Karpas-422 (cell line): ENCODE data around the gene TMEM258. TPM values are rescaled to one million over a fixed set of nuclear protein-coding genes. Genes with fewer than 3 reads are reported as not detected.

ENCODE experiments used
- DNase-seq: peaks from one replicate; pipeline ENCODE4 v3.0.0-alpha.2; 2015
- H2AFZ ChIP-seq: fragments of 200-600 bp; sonication (generic); 2 replicates; pipeline ENCODE4 v1.6.1; 2014; ENCODE audit warnings: antibody characterized with exemption, low read length, mixed read lengths
- H3K27ac ChIP-seq: fragments of 200-600 bp; sonication (generic); 2 replicates; pipeline ENCODE4 v1.5.1; 2014; ENCODE audit warnings: mild to moderate bottlenecking, low read length, moderate library complexity
- H3K27me3 ChIP-seq: fragments of 200-600 bp; sonication (generic); 2 replicates; pipeline ENCODE4 v1.6.1; 2014; ENCODE audit warnings: low read length, mixed read lengths
- H3K36me3 ChIP-seq: fragments of 200-600 bp; sonication (generic); 2 replicates; pipeline ENCODE4 v1.6.1; 2014; ENCODE audit warnings: low read length, mixed read lengths; ENCODE audit not compliant: insufficient read depth
- H3K4me1 ChIP-seq: fragments of 200-600 bp; sonication (generic); 2 replicates; pipeline ENCODE4 v1.6.1; 2014; ENCODE audit warnings: mild to moderate bottlenecking, low read length, mixed read lengths
- H3K4me2 ChIP-seq: fragments of 200-600 bp; sonication (generic); 2 replicates; pipeline ENCODE4 v1.6.1; 2014; ENCODE audit warnings: low read length, low read depth, mild to moderate bottlenecking; ENCODE audit not compliant: poor library complexity, severe bottlenecking
- H3K4me3 ChIP-seq: fragments of 200-600 bp; sonication (generic); 2 replicates; pipeline ENCODE4 v1.5.1; 2014; ENCODE audit warnings: mild to moderate bottlenecking, antibody characterized with exemption, low read length, mixed read lengths
- H3K79me2 ChIP-seq: fragments of 200-600 bp; sonication (generic); 2 replicates; pipeline ENCODE4 v1.6.1; 2014; ENCODE audit warnings: mild to moderate bottlenecking, low read length, mixed read lengths
- H3K9ac ChIP-seq: fragments of 200-600 bp; sonication (generic); 2 replicates; pipeline ENCODE4 v1.6.0; 2014; ENCODE audit warnings: low read length
- H3K9me2 ChIP-seq: fragments of 200-600 bp; sonication (generic), shearing (Covaris generic); replicated peaks from 2 replicates; pipeline ENCODE4 v1.6.0; 2014; ENCODE audit warnings: mild to moderate bottlenecking, low read length, moderate library complexity; ENCODE audit not compliant: insufficient read depth
- H3K9me3 ChIP-seq: fragments of 300-700, 200-600 bp; sonication (generic); 2 replicates; pipeline ENCODE4 v1.6.1; 2014; ENCODE audit warnings: low read length, mixed read lengths
- H4K20me1 ChIP-seq: fragments of 200-600 bp; sonication (generic); 2 replicates; pipeline ENCODE4 v1.6.1; 2014; ENCODE audit warnings: mild to moderate bottlenecking, antibody characterized with exemption, low read length, low read depth; ENCODE audit not compliant: insufficient read depth
- total RNA-seq: library from RNA; depleted of rRNA; stranded (reverse); fragments of >200 nt; shearing (Covaris generic); gene quantifications from 2 replicates; pipeline ENCODE4 v1.2.3, GENCODE V29; 2014; ENCODE audit warnings: low replicate concordance

Gene TMEM258
- total RNA-seq, 1 experiment from 2014 or later, result 303 TPM

- peak within 1 kb of the TSS; percentile 92 for H3K9ac ChIP-seq
- H4K20me1 ChIP-seq, result no peaks in the 10 kb centered on the region
- peaks cover 27% of the 10 kb centered on the region for H3K4me1 ChIP-seq
- no peaks in the 10 kb centered on the region for H3K9me2 ChIP-seq
- H3K4me2 ChIP-seq, result peak within 1 kb of the TSS; percentile 83
- H3K36me3 ChIP-seq, result peaks cover 10% of the 10 kb centered on the region
- H3K4me3 ChIP-seq, result peak within 1 kb of the TSS; percentile 79
- no peaks in the 10 kb centered on the region for H3K9me3 ChIP-seq
- H2AFZ ChIP-seq, result no peak within 1 kb of the TSS
- H3K79me2 ChIP-seq, result peaks cover 11% of the 10 kb centered on the region; the same call in 1 of the 2 replicates
- H3K27me3 ChIP-seq, result no peaks in the 10 kb centered on the region
- H3K27ac ChIP-seq, result peak within 1 kb of the TSS; percentile 78
- peak; percentile 94 for DNase-seq
These were observed 24.5 kb upstream of the TMEM258 start, which contains the start of gene FADS1 for GRCh38 chr11:61816736-61817455. TSS of gene FADS1 (minus strand) at chr11:61817003. CDS start at chr11:61816929, 74 bp downstream.

- Histone ChIP-seq H3K4me2 (peak overlapping the region; percentile 83), H3K36me3 (peaks cover 10% of the 10 kb centered on the region), H3K27ac (peak overlapping the region; percentile 78), H3K4me3 (peak overlapping the region; percentile 79), H3K79me2 (peaks cover 11% of the 10 kb centered on the region; the same call in 1 of the 2 replicates), H3K27me3 (no peaks in the 10 kb centered on the region), H3K9me2 (no peaks in the 10 kb centered on the region), H3K9me3 (no peaks in the 10 kb centered on the region), H4K20me1 (no peaks in the 10 kb centered on the region), H2AFZ (no peak overlapping the region), H3K9ac (peak overlapping the region; percentile 92), H3K4me1 (peaks cover 27% of the 10 kb centered on the region)
- peak; percentile 77 for DNase-seq
These were observed 23.7 kb upstream of the TMEM258 start for GRCh38 chr11:61815790-61816735.

GRCh38 chr11:61814958-61815789, 22.8 kb upstream of the TMEM258 start:
- Histone ChIP-seq H3K9ac (peak overlapping the region; percentile 92), H3K4me1 (peaks cover 27% of the 10 kb centered on the region), H3K9me2 (no peaks in the 10 kb centered on the region), H3K4me2 (peak overlapping the region; percentile 83), H2AFZ (no peak overlapping the region), H3K4me3 (peak overlapping the region; percentile 79), H3K36me3 (peaks cover 10% of the 10 kb centered on the region), H3K79me2 (peaks cover 11% of the 10 kb centered on the region; the same call in 1 of the 2 replicates), H3K27ac (peak overlapping the region; percentile 78), H3K27me3 (no peaks in the 10 kb centered on the region), H3K9me3 (no peaks in the 10 kb centered on the region), H4K20me1 (no peaks in the 10 kb centered on the region)
- peak; percentile 83 for DNase-seq

- peak overlapping the region; percentile 79; the same call in 1 of the 2 replicates for H3K4me3 ChIP-seq
These were observed 22.0 kb upstream of the TMEM258 start for GRCh38 chr11:61814247-61814957.

GRCh38 chr11:61812736-61813411, 20.5 kb upstream of the TMEM258 start:
- H3K4me3 ChIP-seq, result no peak overlapping the region
- DNase-seq, result no peak
- no peak overlapping the region for H2AFZ ChIP-seq
- no peak overlapping the region for H3K27ac ChIP-seq
- peaks cover 23% of the 10 kb centered on the region for H3K4me1 ChIP-seq
- no peak overlapping the region for H3K9ac ChIP-seq
- no peaks in the 10 kb centered on the region for H3K9me3 ChIP-seq
- H3K36me3 ChIP-seq, result peaks cover 18% of the 10 kb centered on the region
- H3K4me2 ChIP-seq, result no peak overlapping the region
- no peaks in the 10 kb centered on the region for H4K20me1 ChIP-seq
- no peaks in the 10 kb centered on the region for H3K9me2 ChIP-seq
- H3K79me2 ChIP-seq, result peaks cover 11% of the 10 kb centered on the region; the same call in 1 of the 2 replicates
- H3K27me3 ChIP-seq, result no peaks in the 10 kb centered on the region

More at GRCh38 chr11:61814247-61814957, 22.0 kb upstream of the TMEM258 start:
- Histone ChIP-seq H3K36me3 (peaks cover 17% of the 10 kb centered on the region), H3K9ac (peak overlapping the region; percentile 92), H3K4me2 (peak overlapping the region; percentile 83), H3K4me1 (peaks cover 23% of the 10 kb centered on the region), H3K27ac (peak overlapping the region; percentile 78), H3K79me2 (peaks cover 11% of the 10 kb centered on the region; the same call in 1 of the 2 replicates), H2AFZ (no peak overlapping the region), H3K9me2 (no peaks in the 10 kb centered on the region), H3K9me3 (no peaks in the 10 kb centered on the region), H3K27me3 (no peaks in the 10 kb centered on the region), H4K20me1 (no peaks in the 10 kb centered on the region)
- no peak for DNase-seq

GRCh38 chr11:61811831-61812230, 19.4 kb upstream of the TMEM258 start:
- H3K9me3 ChIP-seq, result no peaks in the 10 kb centered on the region
- no peak overlapping the region for H3K27ac ChIP-seq
- H3K36me3 ChIP-seq, result peaks cover 18% of the 10 kb centered on the region
- no peak overlapping the region for H3K4me3 ChIP-seq
- H3K9ac ChIP-seq, result no peak overlapping the region
- H3K27me3 ChIP-seq, result no peaks in the 10 kb centered on the region
- H2AFZ ChIP-seq, result no peak overlapping the region
- H3K79me2 ChIP-seq, result peaks cover 11% of the 10 kb centered on the region; the same call in 1 of the 2 replicates
- H3K4me1 ChIP-seq, result peaks cover 15% of the 10 kb centered on the region
- no peak for DNase-seq
- no peaks in the 10 kb centered on the region for H4K20me1 ChIP-seq
- no peaks in the 10 kb centered on the region for H3K9me2 ChIP-seq
- H3K4me2 ChIP-seq, result no peak overlapping the region

- H3K27ac ChIP-seq, result no peak overlapping the region
- peaks cover 9% of the 10 kb centered on the region; the same call in 1 of the 2 replicates for H3K79me2 ChIP-seq
- H3K9me2 ChIP-seq, result no peaks in the 10 kb centered on the region
- H4K20me1 ChIP-seq, result no peaks in the 10 kb centered on the region
- no peaks in the 10 kb centered on the region for H3K27me3 ChIP-seq
- H3K4me1 ChIP-seq, result peaks cover 5% of the 10 kb centered on the region; the same call in 1 of the 2 replicates
- H3K9ac ChIP-seq, result no peak overlapping the region
- no peaks in the 10 kb centered on the region for H3K9me3 ChIP-seq
- no peak overlapping the region for H3K4me2 ChIP-seq
- no peak overlapping the region for H2AFZ ChIP-seq
- no peak for DNase-seq
- peaks cover 18% of the 10 kb centered on the region for H3K36me3 ChIP-seq
- no peak overlapping the region for H3K4me3 ChIP-seq
These were observed 18.3 kb upstream of the TMEM258 start for GRCh38 chr11:61810671-61811175.
